Measurements from ENCODE around the gene KCND3.

Gene KCND3

GRCh38 chr1:111873460-111874030 lies 115.9 kb downstream of the KCND3 start:
- TF ChIP-seq CTCF (IDR thresholded peaks at IDR 0.05; ENCODE audit: borderline replicate concordance, insufficient read depth, low read depth, low read length) = no peak

GRCh38 chr1:111870181-111870580 lies 119.3 kb downstream of the KCND3 start:
- TF ChIP-seq CTCF (IDR thresholded peaks at IDR 0.05; ENCODE audit: borderline replicate concordance, insufficient read depth, low read depth, low read length) = no peak

More at GRCh38 chr1:111873460-111874030, 115.9 kb downstream of the KCND3 start:
- H3K4me3 ChIP-seq (ENCODE audit: low read depth, low read length) = no peak overlapping the region

GRCh38 chr1:111867868-111868440 lies 121.5 kb downstream of the KCND3 start:
- TF ChIP-seq CTCF (IDR thresholded peaks at IDR 0.05; ENCODE audit: borderline replicate concordance, insufficient read depth, low read depth, low read length) = no peak
- no peak overlapping the region for H3K4me3 ChIP-seq (ENCODE audit: low read depth, low read length)

More at GRCh38 chr1:111870181-111870580, 119.3 kb downstream of the KCND3 start:
- no peak overlapping the region for H3K4me3 ChIP-seq (ENCODE audit: low read depth, low read length)

GRCh38 chr1:111864862-111865261 lies 124.6 kb downstream of the KCND3 start:
- no peak overlapping the region for H3K4me3 ChIP-seq (ENCODE audit: low read depth, low read length)
- no peak for TF ChIP-seq CTCF (IDR thresholded peaks at IDR 0.05; ENCODE audit: borderline replicate concordance, insufficient read depth, low read depth, low read length)

- no peak for TF ChIP-seq CTCF (IDR thresholded peaks at IDR 0.05; ENCODE audit: borderline replicate concordance, insufficient read depth, low read depth, low read length)
Measured at GRCh38 chr1:111863401-111863800, 126.1 kb downstream of the KCND3 start.

GRCh38 chr1:111862599-111862998 lies 126.9 kb downstream of the KCND3 start:
- no peak overlapping the region for H3K4me3 ChIP-seq (ENCODE audit: low read depth, low read length)
- TF ChIP-seq CTCF (IDR thresholded peaks at IDR 0.05; ENCODE audit: borderline replicate concordance, insufficient read depth, low read depth, low read length) = no peak

More at GRCh38 chr1:111863401-111863800, 126.1 kb downstream of the KCND3 start:
- H3K4me3 ChIP-seq (ENCODE audit: low read depth, low read length) = no peak overlapping the region

GRCh38 chr1:111861523-111861922 lies 127.9 kb downstream of the KCND3 start:
- no peak overlapping the region for H3K4me3 ChIP-seq (ENCODE audit: low read depth, low read length)
- no peak for TF ChIP-seq CTCF (IDR thresholded peaks at IDR 0.05; ENCODE audit: borderline replicate concordance, insufficient read depth, low read depth, low read length)

Measured in GM12875 (cell line).